Rectal smooth muscle tissue (tissue), 1 donor: ENCODE results near the gene IL10RB.
"Not testable (repeated sequence)": the region's sequence is repeated elsewhere in the genome, so short reads cannot be mapped to it uniquely, and the experiment has no call there.

Experiments
- H3K27ac ChIP-seq: one replicate; pipeline ENCODE4 v1.7.0; 2013; ENCODE audit warnings: low read depth, low read length, inconsistent platforms
- H3K27me3 ChIP-seq: one replicate; pipeline ENCODE4 v1.7.0; 2013; ENCODE audit warnings: low read length; ENCODE audit not compliant: control insufficient read depth, insufficient read depth
- H3K36me3 ChIP-seq: one replicate; pipeline ENCODE4 v1.7.0; 2013; ENCODE audit warnings: low read length; ENCODE audit not compliant: control insufficient read depth, insufficient read depth
- H3K4me1 ChIP-seq: one replicate; pipeline ENCODE4 v1.7.0; 2013; ENCODE audit warnings: low read length; ENCODE audit not compliant: control insufficient read depth, insufficient read depth
- H3K4me3 ChIP-seq: one replicate; pipeline ENCODE4 v1.7.0; 2013; ENCODE audit warnings: low read length
- H3K9ac ChIP-seq: one replicate; pipeline ENCODE4 v1.7.0; 2013; ENCODE audit warnings: low read length

Gene IL10RB

GRCh38 chr21:33315946-33316710 lies 50.0 kb downstream of the IL10RB start:
- Histone ChIP-seq H3K9ac (no peak overlapping the region), H3K27ac (no peak overlapping the region), H3K27me3 (no peaks in the 10 kb centered on the region), H3K4me1 (no peaks in the 10 kb centered on the region), H3K36me3 (no peaks in the 10 kb centered on the region), H3K4me3 (no peak overlapping the region)

DNA sequence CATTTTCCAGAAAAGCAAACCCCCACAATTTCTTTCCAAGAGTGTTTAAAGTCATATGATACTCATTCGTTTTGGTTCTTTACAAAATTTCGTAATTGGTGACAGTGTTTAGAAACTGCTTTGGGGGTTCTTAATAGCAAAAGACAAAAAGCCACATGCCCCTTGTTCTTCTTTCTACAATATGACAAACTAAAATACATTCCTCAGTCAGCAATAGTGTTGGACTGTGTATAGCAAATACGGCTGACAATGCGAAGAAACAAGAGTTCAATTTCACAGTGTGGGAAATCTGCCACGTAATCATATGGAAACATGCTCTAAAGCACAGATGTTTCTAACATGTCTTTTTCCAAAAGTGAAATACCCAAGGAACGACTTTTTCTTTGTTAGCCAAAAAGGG lies 51.0 kb downstream of the IL10RB start:
- no peak overlapping the region for H3K4me3 ChIP-seq
- no peaks in the 10 kb centered on the region for H3K27me3 ChIP-seq
- H3K36me3 ChIP-seq, result no peaks in the 10 kb centered on the region
- no peak overlapping the region for H3K27ac ChIP-seq
- H3K4me1 ChIP-seq, result no peaks in the 10 kb centered on the region
- no peak overlapping the region for H3K9ac ChIP-seq

- H3K36me3 ChIP-seq, result no peaks in the 10 kb centered on the region
- H3K27ac ChIP-seq, result no peak overlapping the region
- no peak overlapping the region for H3K9ac ChIP-seq
- H3K4me1 ChIP-seq, result no peaks in the 10 kb centered on the region
- H3K4me3 ChIP-seq, result no peak overlapping the region
- no peaks in the 10 kb centered on the region for H3K27me3 ChIP-seq
Measured at GRCh38 chr21:33317786-33318486, 51.8 kb downstream of the IL10RB start.

DNA sequence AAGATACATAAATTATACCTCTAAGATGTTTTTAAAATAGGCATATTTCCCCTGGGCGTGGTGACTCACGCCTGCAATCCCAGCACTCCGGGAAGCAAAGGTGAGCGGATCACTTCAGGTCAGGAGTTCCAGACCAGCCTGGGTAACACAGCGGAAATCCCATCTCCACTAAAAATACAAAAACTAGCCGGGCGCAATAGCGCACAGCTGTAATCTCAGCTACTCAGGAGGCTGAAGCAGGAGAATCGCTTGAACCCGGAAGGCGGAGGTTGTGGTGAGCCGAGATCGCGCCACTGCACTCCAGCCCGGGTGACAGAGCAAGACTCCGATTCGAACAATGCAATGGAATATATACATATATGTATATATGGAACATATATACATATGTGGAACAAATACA lies 54.8 kb downstream of the IL10RB start:
- not testable (repeated sequence) for H3K4me1 ChIP-seq, H3K27me3 ChIP-seq

DNA sequence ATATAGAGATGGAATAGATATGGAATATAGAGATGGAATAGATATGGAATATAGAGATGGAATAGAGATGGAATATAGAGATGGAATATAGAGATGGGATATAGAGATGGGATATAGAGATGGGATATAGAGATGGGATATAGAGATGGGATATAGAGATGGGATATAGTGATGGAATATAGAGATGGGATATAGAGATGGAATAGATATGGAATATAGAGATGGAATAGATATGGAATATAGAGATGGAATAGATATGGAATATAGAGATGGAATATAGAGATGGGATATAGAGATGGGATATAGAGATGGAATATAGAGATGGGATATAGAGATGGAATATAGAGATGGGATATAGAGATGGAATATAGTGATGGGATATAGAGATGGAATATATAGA lies 57.4 kb downstream of the IL10RB start:
- not testable (repeated sequence) for H3K36me3 ChIP-seq, H3K27ac ChIP-seq, H3K9ac ChIP-seq, H3K27me3 ChIP-seq, H3K4me1 ChIP-seq, H3K4me3 ChIP-seq

More for the DNA sequence above, 54.8 kb downstream of the IL10RB start:
- H3K36me3 ChIP-seq, H3K9ac ChIP-seq, H3K27ac ChIP-seq, H3K4me3 ChIP-seq: not testable (repeated sequence)

- Histone ChIP-seq H3K4me3 (peak within 1 kb of the TSS; percentile 95), H3K36me3 (no peaks in the 10 kb centered on the region), H3K4me1 (peaks cover 5% of the 10 kb centered on the region), H3K9ac (peak within 1 kb of the TSS; percentile 91), H3K27me3 (no peaks in the 10 kb centered on the region), H3K27ac (peak within 1 kb of the TSS; percentile 98)
Measured at GRCh38 chr21:33324291-33325221, 58.4 kb downstream of the IL10RB start, which contains the start of gene IFNAR1. Gene IFNAR1 (plus strand): TSS chr21:33324970. CDS start chr21:33325056, 86 bp downstream.

GRCh38 chr21:33325222-33326067 lies 59.3 kb downstream of the IL10RB start:
- H3K4me3 ChIP-seq, result peak overlapping the region; percentile 95
- H3K27ac ChIP-seq, result peak overlapping the region; percentile 98
- peak overlapping the region; percentile 79 for H3K9ac ChIP-seq
- peaks cover 5% of the 10 kb centered on the region for H3K4me1 ChIP-seq
- H3K27me3 ChIP-seq, result no peaks in the 10 kb centered on the region
- no peaks in the 10 kb centered on the region for H3K36me3 ChIP-seq

GRCh38 chr21:33327326-33327725 lies 61.2 kb downstream of the IL10RB start:
- Histone ChIP-seq H3K4me3 (no peak overlapping the region), H3K36me3 (peaks cover 4% of the 10 kb centered on the region), H3K4me1 (peaks cover 5% of the 10 kb centered on the region), H3K27me3 (no peaks in the 10 kb centered on the region), H3K9ac (no peak overlapping the region), H3K27ac (no peak overlapping the region)

DNA sequence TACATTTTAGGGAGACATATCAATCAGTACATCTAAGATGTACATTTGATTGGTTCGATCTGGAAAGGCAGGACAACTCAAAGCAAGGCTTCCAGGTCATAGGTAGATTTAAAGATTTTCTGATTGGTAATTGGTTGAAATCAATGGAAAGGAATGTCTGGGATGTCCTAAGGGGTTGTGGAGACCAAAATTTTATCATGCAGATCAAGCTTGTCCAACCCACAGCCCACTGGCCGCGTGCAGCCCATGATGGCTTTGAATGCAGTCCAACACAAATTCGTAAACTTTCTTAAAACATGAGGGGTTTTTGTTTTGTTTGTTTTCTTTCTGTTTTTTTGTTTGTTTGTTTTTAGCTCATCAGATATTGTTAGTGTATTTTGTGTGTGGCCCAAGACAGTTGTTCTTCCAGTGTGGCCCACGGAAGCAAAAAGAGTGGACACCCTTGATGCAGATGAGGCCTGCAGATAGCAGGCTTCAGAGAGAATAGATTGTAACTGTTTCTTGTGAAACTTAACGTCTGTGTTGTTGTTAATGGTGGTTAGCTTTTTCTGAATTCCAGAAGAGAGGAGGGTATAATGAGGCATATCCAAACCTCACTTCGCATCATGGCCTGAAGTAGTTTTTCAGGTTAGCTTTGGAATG lies 61.7 kb downstream of the IL10RB start:
- no peak overlapping the region for H3K27ac ChIP-seq
- H3K4me3 ChIP-seq, result no peak overlapping the region
- peaks cover 4% of the 10 kb centered on the region for H3K36me3 ChIP-seq
- no peaks in the 10 kb centered on the region for H3K27me3 ChIP-seq
- no peak overlapping the region for H3K9ac ChIP-seq
- H3K4me1 ChIP-seq, result peaks cover 5% of the 10 kb centered on the region

- H3K4me3 ChIP-seq, result no peak overlapping the region
- peaks cover 4% of the 10 kb centered on the region for H3K36me3 ChIP-seq
- H3K4me1 ChIP-seq, result peaks cover 5% of the 10 kb centered on the region
- H3K27ac ChIP-seq, result no peak overlapping the region
- no peak overlapping the region for H3K9ac ChIP-seq
- H3K27me3 ChIP-seq, result no peaks in the 10 kb centered on the region
Measured at GRCh38 chr21:33330726-33331125, 64.6 kb downstream of the IL10RB start.

DNA sequence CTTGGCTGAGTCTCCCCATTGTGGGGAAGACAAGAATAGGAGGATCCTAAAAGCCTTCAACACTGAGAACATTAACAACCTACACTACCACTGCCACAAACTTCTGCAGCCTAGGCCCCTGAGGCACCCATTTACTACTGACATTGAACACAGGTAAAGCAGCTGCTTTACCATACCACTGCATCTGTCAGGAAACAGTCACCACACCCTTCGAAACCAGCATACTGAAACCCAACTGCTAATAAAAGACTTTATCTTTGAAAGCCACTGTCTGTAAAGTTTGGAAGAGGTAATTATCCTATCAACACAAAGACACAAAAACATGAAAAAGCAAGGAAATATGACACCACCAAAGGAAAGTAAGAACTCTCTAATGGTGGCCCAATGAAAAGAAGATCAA lies 66.0 kb downstream of the IL10RB start:
- no peak overlapping the region for H3K4me3 ChIP-seq
- no peak overlapping the region for H3K9ac ChIP-seq
- H3K4me1 ChIP-seq, result no peaks in the 10 kb centered on the region
- peaks cover 4% of the 10 kb centered on the region for H3K36me3 ChIP-seq
- H3K27ac ChIP-seq, result no peak overlapping the region
- H3K27me3 ChIP-seq, result no peaks in the 10 kb centered on the region
